SK-N-SH (cell line): ENCODE measurements around the gene DDIT3. TPM values are rescaled to one million over a fixed set of nuclear protein-coding genes. Genes with fewer than 3 reads are reported as not detected.

Experiments used
- polyA plus RNA-seq, 3 experiments: library from polyadenylated mRNA; depleted of rRNA; stranded (reverse); fragments of >200 nt; gene quantifications; 2 replicates each; pipeline ENCODE4 v1.2.3, GENCODE V29; 2012
- small RNA-seq, 7 experiments: library from RNA; depleted of rRNA; stranded (forward); fragments of <200 nt; gene quantifications; one replicate each; pipeline ENCODE3, GENCODE V24; 2012

DDIT3 gene
- polyA plus RNA-seq, 1 of the 3 experiments (the other 2 are of a cell fraction), result 26.3 TPM

Small RNA genes lying within 50 kb of the gene (small RNA-seq; reads per million reads assigned to genes)
- gene MIR616, result 0 reads per million in 7 experiments

Other genes starting within 250 kb of the DDIT3 start
- gene R3HDM2, start 89.5 kb downstream of the DDIT3 start, polyA plus RNA-seq (2012; rRNA removed), result 16.3 and 23.1 TPM in 2 replicates
- gene INHBC, start 85.7 kb downstream of the DDIT3 start, polyA plus RNA-seq (2012; rRNA removed), result 0.08 and 0.10 TPM in 2 replicates
- 0.03 and 0.08 TPM in 2 replicates for gene INHBE, start 65.2 kb downstream of the DDIT3 start, polyA plus RNA-seq (2012; rRNA removed)
- 0.67 and 0.90 TPM in 2 replicates for gene GLI1, start 60.7 kb downstream of the DDIT3 start, polyA plus RNA-seq (2012; rRNA removed)
- gene ARHGAP9, start 40.6 kb downstream of the DDIT3 start, polyA plus RNA-seq (2012; rRNA removed), result 0.66 and 1.0 TPM in 2 replicates
- gene MARS1, start 32.4 kb downstream of the DDIT3 start, polyA plus RNA-seq (2012; rRNA removed), result 158 and 193 TPM in 2 replicates
- 3.6 and 8.6 TPM in 2 replicates for gene MBD6, start 2.3 kb upstream of the DDIT3 start, polyA plus RNA-seq (2012; rRNA removed)
- gene DCTN2, start 26.7 kb upstream of the DDIT3 start, polyA plus RNA-seq (2012; rRNA removed), result 122 and 139 TPM in 2 replicates
- gene KIF5A, start 29.5 kb upstream of the DDIT3 start, polyA plus RNA-seq (2012; rRNA removed), result 6.2 and 8.9 TPM in 2 replicates
- gene PIP4K2C, start 70.7 kb upstream of the DDIT3 start, polyA plus RNA-seq (2012; rRNA removed), result 34.2 and 40.1 TPM in 2 replicates
- gene DTX3, start 84.3 kb upstream of the DDIT3 start, polyA plus RNA-seq (2012; rRNA removed), result 61.2 and 62.6 TPM in 2 replicates
- 48.1 and 51.6 TPM in 2 replicates for gene ARHGEF25, start 90.9 kb upstream of the DDIT3 start, polyA plus RNA-seq (2012; rRNA removed)
- 5.2 and 5.3 TPM in 2 replicates for gene B4GALNT1, start 112.7 kb upstream of the DDIT3 start, polyA plus RNA-seq (2012; rRNA removed)
- 280 and 362 TPM in 2 replicates for gene OS9, start 173.6 kb upstream of the DDIT3 start, polyA plus RNA-seq (2012; rRNA removed)
- 3.9 and 5.2 TPM in 2 replicates for gene AGAP2, start 218.2 kb upstream of the DDIT3 start, polyA plus RNA-seq (2012; rRNA removed)
- 36.8 and 42.8 TPM in 2 replicates for gene TSPAN31, start 224.5 kb upstream of the DDIT3 start, polyA plus RNA-seq (2012; rRNA removed)
- 324 and 395 TPM in 2 replicates for gene CDK4, start 231.8 kb upstream of the DDIT3 start, polyA plus RNA-seq (2012; rRNA removed)
- 21.2 and 24.2 TPM in 2 replicates for gene MARCHF9, start 234.6 kb upstream of the DDIT3 start, polyA plus RNA-seq (2012; rRNA removed)
- 1.7 and 2.3 TPM in 2 replicates for gene CYP27B1, start 246.6 kb upstream of the DDIT3 start, polyA plus RNA-seq (2012; rRNA removed)